NB4 (cell line): ENCODE data around the gene FAM53A.
"Not testable (repeated sequence)": the region's sequence is repeated elsewhere in the genome, so short reads cannot be mapped to it uniquely, and the experiment has no call there.

ENCODE experiments used
- DNase-seq: peaks from one replicate; pipeline ENCODE4 v3.0.0; 2010; ENCODE audit warnings: low read depth
- H3K4me3 ChIP-seq: one replicate; pipeline ENCODE4 v1.5.1; 2011; ENCODE audit warnings: mild to moderate bottlenecking, low read depth, low read length, moderate library complexity
- CTCF ChIP-seq: IDR thresholded peaks from one replicate; pipeline ENCODE4 v1.5.1; 2012; ENCODE audit warnings: low read depth, low read length
- MAX ChIP-seq: IDR thresholded peaks from 2 replicates; pipeline ENCODE4 v1.6.1; 2011; ENCODE audit warnings: low read depth, low read length
- MYC ChIP-seq: IDR thresholded peaks from 2 replicates; pipeline ENCODE4 v1.6.1; 2011; ENCODE audit warnings: low read depth, low read length
- POLR2A ChIP-seq: IDR thresholded peaks from 2 replicates; pipeline ENCODE4 v1.6.1; 2011; ENCODE audit warnings: mild to moderate bottlenecking; ENCODE audit not compliant: insufficient read length; ENCODE audit errors: extremely low read depth

The FAM53A gene

DNA sequence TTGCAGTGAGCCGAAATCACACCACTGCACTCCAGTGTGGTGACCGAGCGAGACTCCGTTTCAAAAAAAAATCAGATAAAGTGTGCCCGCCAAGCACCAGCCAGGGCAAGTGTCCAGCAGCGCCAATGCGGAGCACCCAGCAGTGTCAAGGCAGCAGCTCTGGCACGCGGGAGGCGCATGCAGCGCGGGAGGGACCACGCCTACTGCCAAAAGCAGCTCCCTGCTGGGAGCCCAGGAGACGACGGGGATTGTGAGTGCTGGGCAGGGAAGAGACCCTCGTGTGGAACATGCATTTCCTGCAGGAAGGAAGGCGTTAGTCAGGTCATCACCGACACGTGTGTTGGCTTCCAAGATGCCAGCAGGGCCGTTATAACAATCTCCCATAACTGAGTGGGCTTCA is 10.4 kb downstream of the FAM53A start:
- no peak for DNase-seq
- TF ChIP-seq MYC, result no peak
- no peak for TF ChIP-seq POLR2A
- TF ChIP-seq MAX, result no peak
- no peak for TF ChIP-seq CTCF
- H3K4me3 ChIP-seq, result no peak overlapping the region

DNA sequence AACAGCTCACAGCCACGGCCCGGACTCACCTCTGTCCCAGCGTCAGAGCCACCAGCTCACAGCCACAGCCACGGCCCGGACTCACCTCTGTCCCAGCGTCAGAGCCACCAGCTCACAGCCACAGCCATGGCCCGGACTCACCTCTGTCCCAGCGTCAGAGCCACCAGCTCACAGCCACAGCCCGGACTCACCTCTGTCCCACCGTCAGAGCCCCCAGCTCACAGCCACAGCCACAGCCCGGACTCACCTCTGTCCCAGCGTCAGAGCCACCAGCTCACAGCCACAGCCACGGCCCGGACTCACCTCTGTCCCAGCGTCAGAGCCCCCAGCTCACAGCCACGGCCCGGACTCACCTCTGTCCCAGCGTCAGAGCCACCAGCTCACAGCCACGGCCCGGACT is 13.1 kb downstream of the FAM53A start:
- DNase-seq, H3K4me3 ChIP-seq: not testable (repeated sequence)

DNA sequence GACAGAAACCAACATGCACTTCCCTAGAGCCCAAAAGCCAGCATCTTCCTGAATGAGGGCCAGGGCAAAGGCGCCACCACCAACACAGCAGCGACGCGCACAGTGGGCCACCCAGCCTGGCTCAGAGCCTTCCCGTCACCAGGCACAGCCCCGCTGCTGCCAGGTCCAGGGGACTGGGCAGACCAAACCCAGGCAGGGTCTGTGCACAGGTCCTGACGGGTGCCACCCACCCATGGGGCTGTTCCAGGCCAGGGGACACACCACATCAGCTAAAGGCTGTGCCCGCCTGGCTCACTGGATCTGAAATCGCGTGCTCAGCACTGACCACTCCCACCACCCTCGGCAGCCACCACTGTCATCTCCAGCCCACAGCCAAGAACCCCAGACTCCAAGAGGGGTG is 13.8 kb downstream of the FAM53A start:
- H3K4me3 ChIP-seq, result no peak overlapping the region
- DNase-seq, result no peak
- TF ChIP-seq CTCF (no peak), MYC (no peak), POLR2A (no peak), MAX (no peak)

DNA sequence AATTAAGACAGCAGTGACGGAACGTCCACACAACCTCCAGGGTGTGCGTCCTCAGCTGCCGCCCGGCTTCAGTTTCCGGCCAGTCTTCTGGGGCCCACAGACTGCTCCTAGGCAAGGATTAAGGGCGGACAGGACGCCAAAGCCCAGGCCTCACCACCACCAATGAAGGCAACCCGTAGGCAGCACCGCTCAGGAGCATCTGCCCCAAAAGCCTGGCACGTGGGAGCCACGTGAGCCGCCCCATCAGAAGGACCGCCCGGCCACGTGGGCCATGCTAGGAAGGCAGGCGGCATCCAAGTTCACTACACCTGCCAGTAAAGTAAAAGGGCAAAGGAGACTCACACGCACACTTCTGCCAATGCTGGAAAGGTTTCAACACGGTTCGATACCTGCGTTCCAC is 14.3 kb downstream of the FAM53A start:
- no peak overlapping the region for H3K4me3 ChIP-seq
- TF ChIP-seq POLR2A (no peak), CTCF (no peak), MYC (no peak), MAX (no peak)
- no peak for DNase-seq

DNA sequence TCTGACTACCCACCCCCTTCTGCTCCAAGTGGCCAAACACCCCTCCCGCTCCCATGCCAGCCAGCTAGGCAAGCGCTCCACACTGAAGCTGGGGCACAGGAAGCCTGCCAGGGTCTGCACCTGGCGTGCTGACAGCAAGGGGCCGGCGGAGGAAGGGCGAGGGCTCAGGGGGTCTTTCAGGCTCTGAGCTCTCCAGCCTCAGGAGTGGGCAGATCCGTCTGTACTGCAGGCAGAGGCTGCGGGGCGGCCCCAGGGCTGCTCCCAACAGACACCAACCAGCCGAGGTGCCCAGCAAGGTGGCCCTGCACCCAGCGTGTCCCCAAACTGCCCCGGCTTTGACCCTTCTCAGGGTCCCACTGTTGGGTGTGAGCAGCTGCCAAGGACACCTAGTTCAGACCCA is 14.8 kb downstream of the FAM53A start:
- DNase-seq, result no peak
- TF ChIP-seq MAX (no peak), POLR2A (no peak), MYC (no peak), CTCF (no peak)
- no peak overlapping the region for H3K4me3 ChIP-seq

- TF ChIP-seq POLR2A, result no peak
- H3K4me3 ChIP-seq, result no peak overlapping the region
- no peak for DNase-seq
Measured at GRCh38 chr4:1668488-1668840, 15.6 kb downstream of the FAM53A start.

- TF ChIP-seq MYC (no peak), POLR2A (no peak), MAX (no peak), CTCF (no peak)
- no peak overlapping the region for H3K4me3 ChIP-seq
- DNase-seq, result no peak
Measured at GRCh38 chr4:1667273-1667672, 16.8 kb downstream of the FAM53A start.
